H1 (cell line): Measurements from ENCODE around the gene TNRC6B. TPM values are rescaled to one million over a fixed set of nuclear protein-coding genes. Genes with fewer than 3 reads are reported as not detected.
A peak's percentile ranks its signal among the peaks of the same experiment; 100 is the strongest.

ENCODE experiments used
- CTCF ChIA-PET: fragments of 300-600 bp; sonication (Branson Sonifier 250); formaldehyde crosslinking; loops from one replicate; lab custom pipeline; 2021; ENCODE audit not compliant: partially characterized antibody; lab: Charles Lee
- POLR2A ChIA-PET: fragments of 300-600 bp; sonication (Branson Sonifier 250); formaldehyde crosslinking; loops from one replicate; lab custom pipeline; 2021; ENCODE audit warnings: inconsistent platforms; ENCODE audit not compliant: partially characterized antibody; lab: Charles Lee
- DNase-seq, 2 experiments: peaks; one replicate each; pipeline versions ENCODE4 v3.0.0 to v3.0.0-alpha.2; 2010 to 2022; ENCODE audit warnings: low spot score in 2 of 2, low read depth in 1 of 2, mixed read lengths in 1 of 2
- FAIRE-seq: peaks from 2 replicates; lab custom pipeline; 2011; peaks lifted over from hg19 to GRCh38; lab: Jason Lieb, UNC
- H2AFZ ChIP-seq: 2 replicates; pipeline ENCODE4 v1.8.1; 2012; ENCODE audit warnings: low read length, inconsistent platforms
- H2AK5ac ChIP-seq: 2 replicates; pipeline ENCODE4 v1.6.1; 2013; ENCODE audit warnings: low read depth, low read length
- H2BK120ac ChIP-seq: replicated peaks from 2 replicates; pipeline ENCODE3; 2013; ENCODE audit warnings: low read depth, low read length, inconsistent platforms
- H2BK12ac ChIP-seq: 2 replicates; pipeline ENCODE4 v1.6.1; 2013; ENCODE audit warnings: low read depth, low read length
- H2BK15ac ChIP-seq: 2 replicates; pipeline ENCODE4 v1.6.1; 2013; ENCODE audit warnings: low read length
- H2BK20ac ChIP-seq: 2 replicates; pipeline ENCODE4 v1.6.1; 2013; ENCODE audit warnings: low read length
- H2BK5ac ChIP-seq: 2 replicates; pipeline ENCODE4 v1.6.1; 2013; ENCODE audit warnings: low read depth, low read length
- H3K14ac ChIP-seq: 2 replicates; pipeline ENCODE4 v1.6.1; 2013; ENCODE audit warnings: inconsistent platforms; ENCODE audit not compliant: insufficient read length
- H3K18ac ChIP-seq: 2 replicates; pipeline ENCODE4 v1.6.1; 2013; ENCODE audit warnings: low read length; ENCODE audit errors: extremely low read depth
- H3K23ac ChIP-seq: 2 replicates; pipeline ENCODE4 v1.6.1; 2013; ENCODE audit warnings: inconsistent platforms; ENCODE audit not compliant: insufficient read length
- H3K23me2 ChIP-seq: 2 replicates; pipeline ENCODE4 v1.6.1; 2013; ENCODE audit warnings: low read depth, low read length
- H3K27ac ChIP-seq: 2 replicates; pipeline ENCODE4 v1.6.1; 2011; ENCODE audit warnings: low read depth, low read length, inconsistent platforms
- H3K27me3 ChIP-seq, 4 experiments: replicated peaks in 1 of 4; 1 replicate in 1 of 4; 2 replicates in 3 of 4; pipeline versions ENCODE4 v1.6.1 to v1.8.1; 2011 to 2013; ENCODE audit warnings: low read length in 3 of 4, mild to moderate bottlenecking in 3 of 4, inconsistent platforms in 2 of 4, mixed read lengths in 2 of 4, moderate library complexity in 1 of 4; ENCODE audit not compliant: control insufficient read depth in 3 of 4, insufficient read depth in 3 of 4; ENCODE audit errors: extremely low read depth in 1 of 4
- H3K36me3 ChIP-seq, 4 experiments: 2 replicates each; pipeline versions ENCODE4 v1.6.1 to v1.8.1; 2011 to 2013; ENCODE audit warnings: mild to moderate bottlenecking in 4 of 4, low read length in 3 of 4, moderate library complexity in 2 of 4, control low read depth in 1 of 4, inconsistent platforms in 1 of 4; ENCODE audit not compliant: insufficient read depth in 4 of 4, control insufficient read depth in 2 of 4
- H3K4ac ChIP-seq: replicated peaks from 2 replicates; pipeline ENCODE3; 2013; ENCODE audit warnings: low read length, low read depth, mixed read lengths, inconsistent platforms; ENCODE audit not compliant: insufficient read length
- H3K4me1 ChIP-seq, 4 experiments: replicated peaks in 1 of 4; 1 replicate in 1 of 4; 2 replicates in 3 of 4; pipeline versions ENCODE4 v1.6.1 to v1.8.1; 2011 to 2013; ENCODE audit warnings: low read length in 3 of 4, inconsistent platforms in 2 of 4, mixed read lengths in 1 of 4; ENCODE audit not compliant: insufficient read depth in 4 of 4, control insufficient read depth in 3 of 4
- H3K4me2 ChIP-seq, 2 experiments: 2 replicates each; pipeline versions ENCODE4 v1.6.1 to v1.8.1; 2011 to 2013; ENCODE audit warnings: low read depth in 2 of 2, low read length in 2 of 2, control low read depth in 1 of 2, inconsistent platforms in 1 of 2, mild to moderate bottlenecking in 1 of 2; ENCODE audit not compliant: insufficient read depth in 1 of 2
- H3K4me3 ChIP-seq, 4 experiments: fragments of 200-600, 300-600 bp in 1 of 4; sonication (generic), shearing (Covaris generic), sonication (Bioruptor Twin) in 1 of 4; 2 replicates each; pipeline versions ENCODE4 v1.5.1 to v1.8.1; 2011 to 2016; ENCODE audit warnings: low read length in 4 of 4, low read depth in 3 of 4, control low read depth in 2 of 4, inconsistent platforms in 2 of 4, mild to moderate bottlenecking in 2 of 4, mixed read lengths in 1 of 4, moderate library complexity in 1 of 4; ENCODE audit not compliant: insufficient read depth in 2 of 4; ENCODE audit errors: extremely low read depth in 1 of 4
- H3K56ac ChIP-seq: replicated peaks from 2 replicates; pipeline ENCODE3; 2013; ENCODE audit warnings: low read depth, mild to moderate bottlenecking, mixed read lengths, low read length, inconsistent platforms; ENCODE audit not compliant: insufficient read length
- H3K79me1 ChIP-seq: 2 replicates; pipeline ENCODE4 v1.6.1; 2013; ENCODE audit warnings: low read depth, low read length, control low read depth
- H3K79me2 ChIP-seq, 2 experiments: 2 replicates each; pipeline versions ENCODE4 v1.6.1 to v1.8.1; 2012 to 2013; ENCODE audit warnings: low read length in 2 of 2, mild to moderate bottlenecking in 2 of 2, inconsistent platforms in 1 of 2; ENCODE audit not compliant: insufficient read depth in 2 of 2, control insufficient read depth in 1 of 2
- H3K9ac ChIP-seq, 4 experiments: replicated peaks in 1 of 4; 1 replicate in 1 of 4; 2 replicates in 3 of 4; pipeline versions ENCODE4 v1.6.1 to v1.8.1; 2011 to 2013; ENCODE audit warnings: low read depth in 3 of 4, low read length in 3 of 4, control low read depth in 2 of 4, mild to moderate bottlenecking in 2 of 4, moderate library complexity in 2 of 4, inconsistent platforms in 1 of 4; ENCODE audit errors: extremely low read depth in 1 of 4
- H3K9me3 ChIP-seq, 2 experiments: 2 replicates each; pipeline versions ENCODE4 v1.6.1 to v1.8.1; 2012 to 2013; ENCODE audit warnings: mild to moderate bottlenecking in 2 of 2, moderate library complexity in 2 of 2, control low read depth in 1 of 2, inconsistent platforms in 1 of 2, low read depth in 1 of 2, low read length in 1 of 2, mixed read lengths in 1 of 2; ENCODE audit not compliant: insufficient read depth in 2 of 2
- H4K20me1 ChIP-seq, 2 experiments: replicated peaks in 1 of 2; 2 replicates each; pipeline versions ENCODE3 to v1.8.1; 2011 to 2013; ENCODE audit warnings: inconsistent platforms in 2 of 2, low read length in 2 of 2, mild to moderate bottlenecking in 1 of 2; ENCODE audit not compliant: insufficient read depth in 2 of 2, control insufficient read depth in 1 of 2
- H4K5ac ChIP-seq: 2 replicates; pipeline ENCODE4 v1.6.1; 2013; ENCODE audit warnings: low read length, low read depth, mixed read lengths, inconsistent platforms; ENCODE audit not compliant: insufficient read length
- H4K8ac ChIP-seq: 2 replicates; pipeline ENCODE4 v1.8.0; 2013; ENCODE audit warnings: mild to moderate bottlenecking, moderate library complexity, low read length, inconsistent platforms; ENCODE audit not compliant: insufficient read depth; ENCODE audit errors: extremely low read depth
- H4K91ac ChIP-seq: replicated peaks from 2 replicates; pipeline ENCODE3; 2013; ENCODE audit warnings: low read length, mixed read lengths, inconsistent platforms; ENCODE audit not compliant: insufficient read length
- ASH2L ChIP-seq: fragments of 200-600, 300-600 bp; sonication (generic); IDR thresholded peaks from one replicate; pipeline ENCODE4 v1.7.1; 2017; ENCODE audit warnings: low read length
- BCL11A ChIP-seq, 2 experiments: IDR thresholded peaks; one replicate each; pipeline ENCODE4 v1.6.1; 2011; ENCODE audit warnings: low read depth in 2 of 2, low read length in 2 of 2, mild to moderate bottlenecking in 2 of 2
- CREB1 ChIP-seq: IDR thresholded peaks from 2 replicates; pipeline ENCODE4 v1.6.1; 2012; ENCODE audit warnings: inconsistent platforms
- EP300 ChIP-seq, 2 experiments: IDR thresholded peaks; 1 replicate in 1 of 2; 2 replicates in 1 of 2; pipeline ENCODE4 v1.6.1; 2011 to 2012; ENCODE audit warnings: low read depth in 2 of 2, low read length in 2 of 2, mild to moderate bottlenecking in 2 of 2, borderline replicate concordance in 1 of 2, inconsistent platforms in 1 of 2, moderate library complexity in 1 of 2
- GTF2F1 ChIP-seq: IDR thresholded peaks from 2 replicates; pipeline ENCODE4 v1.6.1; 2012; ENCODE audit warnings: low read depth, low read length, improper control_type of control experiment, borderline replicate concordance
- KDM4A ChIP-seq: IDR thresholded peaks from one replicate; pipeline ENCODE4 v1.7.1; 2012; ENCODE audit warnings: low read depth, mild to moderate bottlenecking, moderate library complexity, low read length, inconsistent platforms; ENCODE audit not compliant: severe bottlenecking
- KDM5A ChIP-seq: fragments of 200-600 bp; IDR thresholded peaks from 2 replicates; pipeline ENCODE4 v1.7.1; 2012; ENCODE audit warnings: mild to moderate bottlenecking, low read length, inconsistent platforms, mixed read lengths
- MAX ChIP-seq: IDR thresholded peaks from 2 replicates; pipeline ENCODE4 v1.6.1; 2012; ENCODE audit warnings: inconsistent platforms
- RAD21 ChIP-seq, 2 experiments: IDR thresholded peaks in 1 of 2; conservative IDR thresholded peaks in 1 of 2; 2 replicates each; pipeline ENCODE4 v1.6.1; 2011; ENCODE audit warnings: low read depth in 2 of 2, low read length in 2 of 2, improper control_type of control experiment in 1 of 2, inconsistent platforms in 1 of 2, mild to moderate bottlenecking in 1 of 2, moderate library complexity in 1 of 2
- SIN3A ChIP-seq, 2 experiments: IDR thresholded peaks in 1 of 2; conservative IDR thresholded peaks in 1 of 2; 2 replicates each; pipeline ENCODE4 v1.6.1; 2011 to 2012; ENCODE audit warnings: low read length in 2 of 2, improper control_type of control experiment in 1 of 2, low read depth in 1 of 2, mild to moderate bottlenecking in 1 of 2
- SIRT6 ChIP-seq: IDR thresholded peaks from one replicate; pipeline ENCODE4 v1.7.1; 2012; ENCODE audit warnings: low read length, inconsistent platforms
- SP4 ChIP-seq: IDR thresholded peaks from 2 replicates; pipeline ENCODE4 v1.6.1; 2012; ENCODE audit warnings: low read length, inconsistent platforms
- SRF ChIP-seq: IDR thresholded peaks from 2 replicates; pipeline ENCODE4 v1.6.1; 2011; ENCODE audit warnings: mild to moderate bottlenecking, low read depth, low read length, moderate library complexity
- TEAD4 ChIP-seq: IDR thresholded peaks from 2 replicates; pipeline ENCODE4 v1.6.1; 2012; ENCODE audit warnings: low read depth, low read length, inconsistent platforms, mixed read lengths
- WGBS, 2 experiments: shearing (Covaris generic) in 1 of 2; methylation state at CpG; one replicate each; pipeline versions ENCODE4 v1.1.6 to v1.1.7; 2013 to 2015; ENCODE audit warnings: low lambda C conversion rate in 2 of 2, mixed read lengths in 2 of 2, inconsistent platforms in 1 of 2, low coverage in 1 of 2, missing lambda C conversion rate in 1 of 2; ENCODE audit not compliant: insufficient replicate concordance in 2 of 2, insufficient coverage in 1 of 2, insufficient read length in 1 of 2; ENCODE audit errors: extremely low coverage in 1 of 2, missing lambda C conversion rate in 1 of 2; 5-methylcytosine and 5-hydroxymethylcytosine counted together
- polyA plus RNA-seq, 7 experiments: library from polyadenylated mRNA; depleted of rRNA in 3 of 7; stranded (reverse) in 5 of 7; unstranded in 2 of 7; fragments of >200 nt in 5 of 7; fragments of 200-250 nt in 2 of 7; gene quantifications; 1 replicate in 5 of 7; 2 replicates in 1 of 7; 4 replicates in 1 of 7; pipeline versions ENCODE4 v1.2.1 to v1.2.3, GENCODE V29; 2011 to 2013; ENCODE audit warnings: missing spikeins in 2 of 7, mixed read lengths in 2 of 7
- total RNA-seq: library from RNA; stranded (reverse); fragmentation: NEBNext Ultra II Directional; extraction: Animal tissue kit (Norgen Biotek cat#: 25700); gene quantifications from 2 replicates; pipeline ENCODE4 v1.2.1, GENCODE V29; 2021

The TNRC6B gene
- total and polyA plus RNA-seq, 2 of the 8 experiments (the other 6 are each of a cell fraction or from before 2014, with no cell fraction given) = 12.5 to 48.9 TPM

DNA sequence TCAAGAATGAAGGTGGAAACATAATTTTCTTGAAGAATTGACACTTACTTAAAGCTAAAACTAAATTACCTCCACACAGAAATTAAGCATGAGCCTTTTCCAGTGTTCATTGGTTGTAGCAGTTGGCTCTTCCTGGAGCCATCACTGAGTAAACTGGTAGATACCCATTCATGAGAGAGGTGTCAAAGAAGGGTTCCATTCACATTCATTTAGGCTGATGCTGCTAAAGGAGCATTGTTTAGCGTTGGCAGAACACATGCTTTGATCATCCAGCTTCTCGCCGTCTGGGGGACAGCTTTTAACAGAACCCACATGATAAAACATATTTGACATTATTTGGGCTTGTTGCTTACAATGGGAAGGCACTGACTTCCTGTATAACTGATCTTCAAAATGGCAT, 71.6 kb downstream of the TNRC6B start:
- no peak overlapping the region for H4K8ac ChIP-seq
- WGBS, 2 experiments = 80% methylated on average over 3 of the region's 3 CpGs; no CpG with 5 or more reads in 1 of the 2 experiments
- no peak overlapping the region for H2AK5ac ChIP-seq
- no peaks in the 10 kb centered on the region for H3K9me3 ChIP-seq
- no peak overlapping the region for H3K4me2 ChIP-seq
- H3K27ac ChIP-seq = no peak overlapping the region
- peaks cover 5 to 91% of the 10 kb centered on the region in 2 experiments; a peak in 3 of 4 replicates for H3K79me2 ChIP-seq
- no peak overlapping the region for H2BK12ac ChIP-seq
- H3K4me1 ChIP-seq = peaks cover 0 to 15% (median 4%) of the 10 kb centered on the region in 4 experiments; a peak in 4 of 7 replicates
- DNase-seq (no peak), FAIRE-seq (peak; percentile 28)
- H2BK5ac ChIP-seq = no peak overlapping the region
- H3K56ac ChIP-seq = no peak overlapping the region
- H3K23ac ChIP-seq = no peak overlapping the region
- peaks cover 4% of the 10 kb centered on the region; the same call in 1 of the 2 replicates for H3K79me1 ChIP-seq
- H2BK120ac ChIP-seq = no peak overlapping the region
- no peak overlapping the region for H4K91ac ChIP-seq
- H2BK20ac ChIP-seq = no peak overlapping the region
- H4K20me1 ChIP-seq = peaks cover 10 to 14% of the 10 kb centered on the region in 2 experiments
- no peak overlapping the region for H3K4ac ChIP-seq
- no peaks in the 10 kb centered on the region for H3K23me2 ChIP-seq
- no peak overlapping the region for H4K5ac ChIP-seq
- H3K9ac ChIP-seq = no peak overlapping the region
- H3K14ac ChIP-seq = no peak overlapping the region
- no peak overlapping the region for H3K18ac ChIP-seq
- ChIA-PET CTCF (interaction anchor here (0.9 to 1.1 kb wide), 5 partner anchors 14 to 76 kb away, joined by 3 to 4 read pairs (median 3); no protein-coding TSS in a partner anchor), POLR2A (interaction anchor here (0.7 to 1.4 kb wide), 3 partner anchors 41 to 72 kb away, joined by 3 to 4 read pairs (median 3); partner anchors contain the start of gene TNRC6B)
- no peak overlapping the region for H2AFZ ChIP-seq
- no peak overlapping the region for H2BK15ac ChIP-seq
- H3K36me3 ChIP-seq = peaks cover 0 to 8% (median 1%) of the 10 kb centered on the region in 4 experiments; a peak in 2 of 8 replicates
- no peaks in the 10 kb centered on the region for H3K27me3 ChIP-seq
- no peak overlapping the region for H3K4me3 ChIP-seq
- TF ChIP-seq TEAD4 (no peak), SIRT6 (no peak), RAD21 (IDR thresholded peaks at IDR 0.05 in 1 of 2, conservative IDR thresholded peaks at IDR 0.05 in 1 of 2; ENCODE audit: low read depth in 2 of 2, low read length in 2 of 2) (no peak), SRF (no peak), EP300 (IDR thresholded peaks at IDR 0.05; ENCODE audit: borderline replicate concordance in 1 of 2, low read depth in 2 of 2, low read length in 2 of 2) (no peak), KDM4A (no peak), KDM5A (no peak), SP4 (no peak), ASH2L (no peak), SIN3A (conservative IDR thresholded peaks at IDR 0.05 in 1 of 2, IDR thresholded peaks at IDR 0.05 in 1 of 2; ENCODE audit: low read depth in 1 of 2, low read length in 2 of 2) (no peak), GTF2F1 (no peak), BCL11A (IDR thresholded peaks at IDR 0.05; ENCODE audit: low read depth in 2 of 2, low read length in 2 of 2) (no peak), CREB1 (no peak), MAX (no peak)
